GM19099 (cell line): ENCODE data around the gene ZFPM1.

ENCODE experiments used
- POLR2A ChIP-seq: IDR thresholded peaks from 3 replicates; pipeline ENCODE4 v1.6.1; 2011; ENCODE audit warnings: low read depth; ENCODE audit not compliant: insufficient read length; ENCODE audit errors: extremely low read depth

ZFPM1 gene

DNA sequence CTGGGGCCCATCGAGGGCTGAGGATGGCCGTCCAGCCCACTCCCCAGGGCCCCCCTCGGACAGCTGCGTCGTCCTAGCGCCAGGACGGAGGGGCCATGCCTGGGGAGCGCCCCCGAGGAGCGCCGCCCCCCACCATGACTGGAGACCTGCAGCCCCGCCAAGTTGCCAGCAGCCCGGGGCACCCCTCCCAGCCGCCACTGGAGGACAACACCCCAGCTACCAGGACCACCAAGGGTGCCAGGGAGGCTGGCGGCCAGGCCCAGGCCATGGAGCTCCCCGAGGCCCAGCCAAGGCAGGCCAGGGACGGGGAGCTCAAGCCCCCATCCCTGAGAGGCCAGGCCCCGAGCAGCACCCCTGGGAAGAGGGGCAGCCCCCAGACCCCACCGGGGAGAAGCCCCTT, 25.7 kb upstream of the ZFPM1 start:
- TF ChIP-seq POLR2A: no peak

- TF ChIP-seq POLR2A: no peak
Observed at GRCh38 chr16:88428156-88428555, 24.9 kb upstream of the ZFPM1 start.

DNA sequence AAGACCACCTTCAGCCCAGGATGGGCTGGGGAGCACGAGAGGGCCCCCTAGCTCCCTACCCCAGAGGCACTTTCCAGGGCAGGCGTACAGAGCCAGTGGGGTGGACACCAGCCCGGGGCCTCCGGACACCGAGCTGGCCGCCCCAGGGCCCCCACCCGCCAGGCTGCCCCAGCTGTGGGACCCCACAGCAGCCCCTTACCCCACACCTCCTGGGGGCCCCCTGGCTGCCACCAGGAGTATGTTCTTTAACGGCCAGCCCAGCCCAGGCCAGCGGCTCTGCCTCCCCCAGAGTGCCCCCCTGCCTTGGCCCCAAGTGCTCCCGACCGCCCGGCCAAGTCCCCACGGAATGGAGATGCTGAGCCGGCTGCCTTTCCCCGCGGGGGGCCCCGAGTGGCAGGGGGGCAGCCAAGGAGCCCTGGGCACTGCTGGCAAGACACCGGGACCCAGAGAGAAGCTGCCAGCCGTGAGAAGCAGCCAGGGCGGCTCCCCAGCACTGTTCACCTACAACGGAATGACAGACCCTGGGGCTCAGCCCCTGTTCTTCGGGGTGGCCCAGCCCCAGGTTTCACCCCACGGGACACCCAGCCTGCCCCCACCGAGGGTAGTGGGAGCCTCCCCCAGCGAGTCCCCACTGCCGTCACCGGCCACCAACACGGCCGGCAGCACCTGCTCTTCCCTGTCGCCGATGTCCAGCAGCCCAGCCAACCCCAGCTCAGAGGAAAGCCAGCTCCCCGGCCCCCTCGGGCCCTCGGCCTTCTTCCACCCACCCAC, 24.3 kb upstream of the ZFPM1 start:
- TF ChIP-seq POLR2A: no peak

DNA sequence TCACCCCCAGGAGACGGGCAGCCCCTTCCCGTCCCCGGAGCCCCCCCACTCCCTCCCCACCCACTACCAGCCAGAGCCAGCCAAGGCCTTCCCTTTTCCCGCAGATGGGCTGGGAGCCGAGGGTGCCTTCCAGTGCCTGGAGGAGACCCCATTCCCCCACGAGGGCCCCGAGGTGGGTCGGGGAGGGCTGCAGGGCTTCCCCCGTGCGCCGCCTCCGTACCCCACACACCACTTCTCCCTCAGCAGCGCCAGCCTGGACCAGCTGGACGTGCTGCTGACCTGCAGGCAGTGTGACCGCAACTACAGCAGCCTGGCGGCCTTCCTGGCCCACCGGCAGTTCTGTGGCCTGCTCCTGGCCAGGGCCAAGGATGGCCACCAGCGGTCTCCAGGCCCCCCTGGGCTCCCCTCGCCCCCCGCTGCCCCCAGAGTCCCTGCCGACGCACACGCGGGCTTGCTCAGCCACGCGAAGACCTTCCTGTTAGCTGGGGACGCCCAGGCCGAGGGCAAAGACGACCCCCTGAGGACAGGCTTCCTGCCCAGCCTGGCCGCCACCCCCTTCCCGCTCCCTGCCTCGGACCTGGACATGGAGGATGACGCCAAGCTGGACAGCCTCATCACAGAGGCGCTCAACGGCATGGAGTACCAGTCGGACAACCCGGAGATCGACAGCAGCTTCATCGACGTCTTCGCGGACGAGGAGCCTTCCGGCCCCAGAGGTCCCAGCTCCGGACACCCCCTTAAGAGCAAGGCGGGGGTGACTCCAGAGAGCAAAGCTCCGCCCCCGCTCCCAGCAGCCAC, 23.5 kb upstream of the ZFPM1 start:
- no peak for TF ChIP-seq POLR2A

GRCh38 chr16:88430185-88430523, 22.9 kb upstream of the ZFPM1 start:
- TF ChIP-seq POLR2A: no peak

DNA sequence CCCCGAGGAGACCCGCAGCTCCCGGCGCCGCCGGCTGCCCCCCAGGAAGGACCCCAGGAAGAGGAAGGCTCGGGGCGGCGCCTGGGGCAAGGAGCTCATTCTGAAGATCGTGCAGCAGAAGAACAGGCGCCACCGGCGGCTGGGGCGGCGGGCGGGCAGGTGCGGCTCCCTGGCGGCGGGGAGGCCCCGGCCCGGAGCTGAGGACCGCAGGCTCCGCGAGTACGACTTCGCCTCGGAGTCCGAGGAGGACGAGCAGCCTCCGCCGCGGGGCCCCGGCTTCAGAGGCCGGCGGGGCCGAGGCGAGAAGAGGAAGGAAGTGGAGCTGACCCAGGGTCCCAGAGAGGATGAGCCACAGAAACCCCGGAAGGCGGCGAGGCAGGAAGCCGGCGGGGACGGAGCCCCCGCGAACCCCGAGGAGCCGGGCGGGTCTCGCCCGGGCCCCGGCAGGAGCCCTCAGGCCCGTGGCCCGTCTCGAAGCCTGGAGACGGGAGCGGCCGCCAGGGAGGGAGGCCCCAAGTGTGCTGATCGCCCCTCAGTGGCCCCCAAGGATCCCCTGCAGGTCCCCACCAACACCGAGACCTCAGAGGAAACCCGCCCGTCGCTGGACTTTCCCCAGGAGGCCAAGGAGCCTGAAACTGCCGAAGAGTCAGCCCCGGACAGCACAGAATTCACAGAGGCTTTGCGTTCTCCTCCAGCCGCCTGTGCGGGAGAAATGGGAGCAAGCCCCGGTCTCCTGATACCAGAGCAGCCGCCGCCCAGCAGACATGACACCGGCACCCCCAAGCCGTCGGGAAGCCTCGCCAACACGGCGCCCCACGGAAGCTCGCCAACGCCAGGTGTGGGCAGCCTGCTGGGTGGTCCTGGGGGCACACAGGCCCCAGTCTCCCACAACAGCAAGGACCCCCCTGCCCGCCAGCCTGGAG, 22.3 kb upstream of the ZFPM1 start:
- TF ChIP-seq POLR2A: peak; percentile 65

DNA sequence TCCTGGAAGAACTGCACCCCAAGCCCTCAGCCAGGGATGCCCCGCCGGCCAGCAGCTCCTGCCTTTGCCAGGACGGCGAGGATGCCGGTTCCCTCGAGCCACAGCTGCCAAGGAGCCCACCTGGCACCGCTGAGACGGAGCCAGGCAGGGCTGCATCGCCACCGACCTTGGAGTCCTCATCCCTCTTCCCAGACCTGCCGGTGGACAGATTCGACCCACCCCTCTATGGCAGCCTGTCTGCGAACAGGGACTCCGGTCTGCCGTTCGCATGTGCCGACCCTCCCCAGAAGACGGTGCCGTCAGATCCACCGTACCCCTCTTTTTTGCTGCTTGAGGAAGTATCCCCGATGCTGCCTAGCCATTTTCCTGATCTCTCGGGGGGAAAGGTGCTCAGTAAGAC, 21.4 kb upstream of the ZFPM1 start:
- TF ChIP-seq POLR2A: no peak

DNA sequence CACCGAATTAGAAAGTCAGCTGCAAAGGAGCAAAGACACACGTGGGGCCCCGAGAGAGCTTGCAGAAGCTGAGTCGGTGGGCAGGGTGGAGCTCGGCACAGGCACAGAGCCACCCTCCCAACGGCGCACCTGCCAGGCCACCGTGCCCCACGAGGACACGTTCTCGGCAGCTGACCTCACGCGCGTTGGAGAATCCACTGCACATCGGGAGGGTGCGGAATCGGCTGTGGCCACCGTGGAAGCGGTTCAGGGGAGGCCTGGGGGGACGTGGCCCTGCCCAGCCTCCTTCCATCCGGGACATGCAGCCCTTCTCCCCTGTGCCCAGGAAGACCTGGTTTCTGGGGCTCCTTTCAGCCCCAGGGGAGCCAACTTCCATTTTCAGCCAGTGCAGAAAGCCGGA, 20.9 kb upstream of the ZFPM1 start:
- TF ChIP-seq POLR2A: no peak

DNA sequence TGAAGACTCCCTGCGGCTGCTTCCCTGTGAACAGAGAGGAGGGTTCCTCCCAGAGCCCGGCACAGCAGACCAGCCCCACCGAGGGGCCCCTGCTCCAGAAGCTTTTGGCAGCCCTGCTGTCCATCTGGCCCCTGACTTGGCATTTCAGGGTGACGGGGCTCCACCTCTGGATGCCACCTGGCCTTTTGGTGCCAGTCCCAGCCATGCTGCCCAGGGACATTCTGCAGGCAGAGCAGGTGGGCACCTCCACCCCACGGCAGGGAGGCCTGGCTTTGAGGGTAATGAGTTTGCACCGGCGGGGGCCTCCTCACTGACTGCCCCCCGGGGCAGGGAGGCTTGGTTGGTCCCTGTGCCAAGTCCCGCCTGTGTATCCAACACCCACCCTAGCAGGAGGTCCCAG, 20.3 kb upstream of the ZFPM1 start:
- no peak for TF ChIP-seq POLR2A

DNA sequence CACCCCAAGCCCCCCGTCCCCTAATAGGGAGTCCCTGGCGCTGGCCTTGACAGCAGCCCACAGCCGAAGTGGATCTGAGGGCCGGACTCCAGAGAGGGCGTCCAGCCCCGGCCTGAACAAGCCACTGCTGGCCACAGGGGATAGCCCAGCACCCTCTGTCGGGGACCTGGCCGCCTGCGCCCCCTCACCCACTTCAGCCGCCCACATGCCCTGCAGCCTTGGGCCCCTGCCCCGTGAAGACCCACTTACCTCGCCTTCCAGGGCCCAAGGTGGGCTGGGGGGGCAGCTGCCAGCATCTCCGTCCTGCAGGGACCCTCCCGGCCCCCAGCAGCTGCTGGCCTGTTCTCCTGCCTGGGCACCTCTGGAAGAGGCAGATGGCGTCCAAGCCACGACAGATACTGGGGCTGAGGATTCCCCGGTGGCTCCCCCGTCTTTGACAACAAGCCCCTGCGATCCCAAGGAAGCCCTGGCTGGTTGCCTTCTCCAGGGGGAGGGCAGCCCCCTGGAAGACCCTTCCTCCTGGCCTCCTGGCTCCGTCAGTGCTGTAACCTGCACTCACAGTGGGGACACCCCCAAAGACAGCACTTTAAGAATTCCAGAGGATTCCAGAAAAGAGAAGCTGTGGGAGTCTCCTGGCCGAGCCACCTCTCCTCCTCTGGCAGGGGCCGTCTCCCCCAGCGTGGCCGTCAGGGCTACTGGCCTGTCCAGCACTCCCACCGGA, 19.3 kb upstream of the ZFPM1 start:
- no peak for TF ChIP-seq POLR2A

DNA sequence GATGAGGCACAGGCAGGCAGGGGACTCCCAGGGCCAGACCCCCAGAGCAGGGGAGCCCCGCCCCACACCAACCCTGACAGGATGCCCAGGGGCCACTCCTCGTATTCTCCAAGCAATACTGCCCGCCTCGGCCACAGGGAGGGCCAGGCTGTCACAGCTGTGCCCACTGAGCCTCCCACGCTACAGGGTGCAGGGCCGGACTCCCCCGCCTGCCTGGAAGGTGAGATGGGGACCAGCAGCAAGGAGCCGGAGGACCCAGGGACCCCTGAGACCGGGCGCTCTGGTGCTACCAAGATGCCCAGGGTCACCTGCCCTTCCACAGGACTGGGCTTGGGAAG, 18.8 kb upstream of the ZFPM1 start:
- no peak for TF ChIP-seq POLR2A

DNA sequence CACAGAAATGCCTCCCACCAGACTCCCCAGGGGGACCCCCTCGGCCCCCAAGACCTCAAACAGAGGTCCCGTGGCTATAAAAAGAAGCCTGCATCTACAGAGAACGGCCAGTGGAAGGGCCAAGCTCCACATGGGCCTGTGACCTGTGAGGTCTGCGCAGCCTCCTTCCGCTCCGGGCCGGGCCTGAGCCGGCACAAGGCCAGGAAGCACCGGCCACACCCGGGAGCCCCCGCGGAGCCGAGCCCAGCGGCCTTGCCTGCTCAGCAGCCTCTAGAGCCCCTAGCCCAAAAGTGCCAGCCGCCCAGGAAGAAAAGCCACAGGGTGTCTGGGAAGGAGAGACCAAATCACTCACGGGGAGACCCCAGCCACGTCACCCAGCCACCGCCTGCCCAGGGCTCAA, 18.3 kb upstream of the ZFPM1 start:
- TF ChIP-seq POLR2A: no peak

- no peak for TF ChIP-seq POLR2A
Observed at GRCh38 chr16:88435437-88436355, 17.4 kb upstream of the ZFPM1 start.

- no peak for TF ChIP-seq POLR2A
Observed at GRCh38 chr16:88436796-88437195, 16.3 kb upstream of the ZFPM1 start.

DNA sequence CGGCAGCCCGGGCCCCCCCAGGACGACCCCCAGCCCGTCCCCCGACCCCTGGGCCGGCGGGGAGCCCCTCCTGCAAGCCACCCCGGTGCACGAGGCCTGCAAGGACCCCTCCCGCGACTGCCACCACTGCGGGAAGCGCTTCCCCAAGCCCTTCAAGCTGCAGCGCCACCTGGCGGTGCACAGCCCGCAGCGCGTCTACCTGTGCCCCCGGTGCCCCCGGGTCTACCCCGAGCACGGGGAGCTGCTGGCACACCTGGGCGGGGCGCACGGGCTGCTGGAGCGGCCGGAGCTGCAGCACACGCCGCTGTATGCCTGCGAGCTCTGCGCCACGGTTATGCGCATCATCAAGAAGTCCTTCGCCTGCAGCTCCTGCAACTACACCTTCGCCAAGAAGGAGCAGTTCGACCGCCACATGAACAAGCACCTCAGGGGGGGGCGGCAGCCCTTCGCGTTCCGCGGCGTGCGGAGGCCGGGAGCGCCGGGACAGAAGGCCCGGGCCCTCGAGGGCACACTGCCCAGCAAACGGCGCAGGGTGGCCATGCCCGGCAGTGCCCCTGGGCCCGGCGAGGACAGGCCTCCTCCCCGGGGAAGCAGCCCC, 15.6 kb upstream of the ZFPM1 start:
- TF ChIP-seq POLR2A: no peak
